ENCODE results near the gene UTF1.

Gene UTF1

DNA sequence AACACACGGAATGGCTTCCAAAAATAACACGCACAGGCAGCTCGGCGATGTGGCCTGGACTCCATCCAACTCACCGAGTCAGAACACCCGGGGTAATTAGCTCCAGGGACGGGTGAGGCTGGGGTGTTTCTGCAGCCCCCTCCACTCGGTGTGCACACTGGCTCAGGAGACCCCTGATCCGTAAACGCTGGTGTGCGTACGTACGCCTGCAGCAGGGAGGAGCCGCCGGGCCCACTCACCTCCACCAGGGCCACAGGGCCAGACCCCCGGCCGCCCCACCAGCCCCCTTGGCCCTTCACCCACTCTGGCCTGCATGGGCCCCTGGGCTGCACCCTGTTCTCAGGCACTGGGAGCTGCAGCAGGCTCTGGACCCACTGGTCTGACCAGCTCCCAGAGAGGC lies 22.4 kb upstream of the UTF1 start:
- Histone ChIP-seq H3K27me3 (peaks cover 0 to 20% of the 10 kb centered on the region in 2 donors), H3K4me1 (no peaks in the 10 kb centered on the region), H3K9me3 (no peaks in the 10 kb centered on the region), H3K36me3 (no peaks in the 10 kb centered on the region), H3K27ac (no peak overlapping the region), H3K4me3 (no peak overlapping the region)
- no peak for TF ChIP-seq CTCF (IDR thresholded peaks at IDR 0.05)
- no peak for DNase-seq
- intact Hi-C loops (cut with DNase I; ENCODE audit: low total_unique reads), result no loop called here

DNA sequence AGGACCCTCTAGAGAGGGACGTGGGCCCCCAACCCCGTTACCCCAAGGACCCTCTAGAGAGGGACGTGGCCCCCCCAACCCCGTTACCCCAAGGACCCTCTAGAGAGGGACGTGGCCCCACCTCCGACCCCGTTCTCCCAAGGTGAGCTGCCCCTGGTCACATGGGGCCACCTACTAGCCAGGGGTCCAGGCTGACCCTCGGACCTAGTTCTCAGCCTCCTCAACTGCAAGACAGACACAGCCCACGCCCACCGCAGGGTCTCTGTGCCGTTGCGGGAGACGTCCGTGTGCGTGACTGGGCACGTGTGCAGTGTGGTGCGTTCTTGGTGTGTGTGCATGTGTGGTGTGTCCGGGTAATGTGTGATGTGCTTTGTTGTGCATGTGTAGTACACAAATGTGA lies 21.6 kb upstream of the UTF1 start:
- no peak for DNase-seq
- H3K27me3 ChIP-seq, result peaks cover 0 to 29% of the 10 kb centered on the region in 2 donors
- intact Hi-C loops (cut with DNase I; ENCODE audit: low total_unique reads), result no loop called here
- no peaks in the 10 kb centered on the region for H3K9me3 ChIP-seq
- H3K27ac ChIP-seq, result no peak overlapping the region
- no peak for TF ChIP-seq CTCF (IDR thresholded peaks at IDR 0.05)
- H3K4me1 ChIP-seq, result no peaks in the 10 kb centered on the region
- no peaks in the 10 kb centered on the region for H3K36me3 ChIP-seq
- H3K4me3 ChIP-seq, result no peak overlapping the region

DNA sequence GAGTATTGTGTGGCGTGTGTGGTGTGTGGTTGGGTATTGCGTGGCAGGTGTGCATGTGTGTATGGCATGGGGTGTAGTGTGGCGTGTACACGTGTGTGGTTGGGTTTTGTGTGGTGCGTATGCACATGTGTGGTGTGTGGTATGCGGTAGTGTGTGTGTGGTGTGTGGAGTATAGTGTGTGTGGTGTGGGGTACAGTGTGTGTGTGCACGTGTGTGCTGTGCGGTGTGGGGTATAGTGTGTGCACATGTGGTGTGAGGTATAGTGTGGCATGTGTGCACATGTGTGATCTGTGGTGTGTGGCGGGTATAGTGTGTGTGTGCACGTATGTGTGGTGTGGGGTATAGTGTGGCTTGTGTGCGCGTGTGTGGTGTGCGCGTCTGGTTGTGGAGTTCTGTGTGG lies 20.9 kb upstream of the UTF1 start:
- H3K27ac ChIP-seq, result no peak overlapping the region
- TF ChIP-seq CTCF (IDR thresholded peaks at IDR 0.05), result no peak
- H3K4me3 ChIP-seq, result no peak overlapping the region
- peaks cover 0 to 35% of the 10 kb centered on the region in 2 donors for H3K27me3 ChIP-seq
- intact Hi-C loops (cut with DNase I; ENCODE audit: low total_unique reads), result no loop called here
- no peaks in the 10 kb centered on the region for H3K9me3 ChIP-seq
- DNase-seq, result no peak
- H3K4me1 ChIP-seq, result no peaks in the 10 kb centered on the region
- no peaks in the 10 kb centered on the region for H3K36me3 ChIP-seq

DNA sequence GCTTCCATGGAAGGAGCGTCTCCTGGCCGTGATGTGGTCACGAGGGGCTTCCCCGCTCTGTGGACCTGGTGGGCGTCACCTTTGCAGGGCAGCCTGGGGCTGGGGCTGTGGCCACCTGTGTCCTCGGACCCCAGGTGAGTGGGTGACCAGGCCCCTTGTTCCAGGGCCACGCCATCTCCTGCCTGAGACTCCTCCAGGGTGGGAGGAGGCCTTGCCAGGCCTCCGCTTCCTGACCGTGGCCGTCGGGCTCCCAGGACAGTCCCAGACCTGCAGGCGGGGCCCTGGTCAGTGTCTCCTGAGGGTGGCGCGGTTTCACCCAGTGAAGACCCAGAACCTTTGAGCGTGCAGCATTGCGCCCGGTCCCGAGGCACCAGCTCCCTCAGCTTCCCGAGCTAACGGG lies 20.4 kb upstream of the UTF1 start:
- peaks cover 0 to 40% of the 10 kb centered on the region in 2 donors for H3K27me3 ChIP-seq
- no peaks in the 10 kb centered on the region for H3K36me3 ChIP-seq
- H3K4me1 ChIP-seq, result no peaks in the 10 kb centered on the region
- no peak for TF ChIP-seq CTCF (IDR thresholded peaks at IDR 0.05)
- no peak for DNase-seq
- no peaks in the 10 kb centered on the region for H3K9me3 ChIP-seq
- intact Hi-C loops (cut with DNase I; ENCODE audit: low total_unique reads), result no loop called here
- no peak overlapping the region for H3K27ac ChIP-seq
- H3K4me3 ChIP-seq, result no peak overlapping the region

DNA sequence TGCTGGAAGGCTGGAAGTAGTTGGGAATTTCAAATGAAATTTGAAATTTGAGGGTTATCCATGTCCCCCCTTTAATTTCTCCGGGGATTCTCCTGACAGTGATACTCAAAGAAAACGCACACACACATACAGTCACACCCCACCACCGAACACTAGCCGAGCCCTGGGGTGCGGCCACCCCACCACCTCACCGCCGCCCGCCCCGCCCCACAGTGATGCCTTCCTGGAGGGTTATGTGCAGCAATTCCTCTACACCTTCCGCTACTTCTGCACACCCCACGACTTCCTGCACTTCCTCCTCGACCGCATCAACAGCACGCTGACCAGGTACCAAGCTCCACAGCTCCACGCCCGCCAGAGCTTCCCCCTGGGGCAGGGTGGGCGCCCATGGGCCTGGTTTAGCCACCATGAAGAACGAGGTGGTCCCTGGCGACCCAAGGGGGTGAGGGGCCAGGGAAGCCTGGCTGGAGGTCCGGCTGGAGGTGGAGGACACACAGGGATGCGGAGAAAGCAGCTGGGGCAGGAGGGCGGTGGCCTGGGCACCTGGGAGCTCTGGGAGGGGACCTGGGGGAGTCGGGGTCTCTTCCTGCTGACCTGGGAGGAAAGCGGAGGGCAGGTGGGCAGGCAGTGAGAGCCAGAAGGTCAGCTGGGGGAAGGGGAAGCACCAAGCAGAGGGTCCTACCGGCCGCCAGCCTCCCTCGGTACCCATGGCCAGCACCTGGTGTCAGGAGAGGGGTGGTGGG lies 19.4 kb upstream of the UTF1 start:
- intact Hi-C loops (cut with DNase I; ENCODE audit: low total_unique reads), result no loop called here
- Histone ChIP-seq H3K9me3 (no peaks in the 10 kb centered on the region), H3K27ac (no peak overlapping the region), H3K36me3 (no peaks in the 10 kb centered on the region), H3K4me1 (no peaks in the 10 kb centered on the region), H3K4me3 (no peak overlapping the region), H3K27me3 (peaks cover 0 to 45% of the 10 kb centered on the region in 2 donors)
- no peak for DNase-seq
- TF ChIP-seq CTCF (IDR thresholded peaks at IDR 0.05), result no peak
